T-helper 2 cell treated with Interferon-gamma antibody and Interleukin-4, amounts not matched to agents 5 μg/mL and 100 μg/mL, for 36 hours (primary cell): ENCODE data around the gene TMEM163.
"Not testable (repeated sequence)": the region's sequence is repeated elsewhere in the genome, so short reads cannot be mapped to it uniquely, and the experiment has no call there.

ENCODE experiments used
- DNase-seq: peaks from one replicate; pipeline ENCODE4 v3.0.0; 2021; ENCODE audit warnings: low spot score
- H3K27ac Mint-ChIP-seq: one replicate; pipeline ENCODE4 v1.8.0; 2021; ENCODE audit warnings: mild to moderate bottlenecking, mixed read lengths
- H3K27me3 Mint-ChIP-seq: one replicate; pipeline ENCODE4 v1.8.0; 2021; ENCODE audit warnings: low read depth, mixed read lengths
- H3K36me3 Mint-ChIP-seq: one replicate; pipeline ENCODE4 v1.8.0; 2021; ENCODE audit warnings: low read depth, mixed read lengths
- H3K4me1 Mint-ChIP-seq: one replicate; pipeline ENCODE4 v1.8.0; 2021; ENCODE audit warnings: low read depth, mixed read lengths
- H3K4me3 Mint-ChIP-seq: one replicate; pipeline ENCODE4 v1.8.0; 2022; ENCODE audit warnings: mild to moderate bottlenecking, moderate library complexity, mixed read lengths
- H3K9me3 Mint-ChIP-seq: one replicate; pipeline ENCODE4 v1.8.0; 2021; ENCODE audit warnings: mixed read lengths

TMEM163 gene

GRCh38 chr2:134738141-134738870, 19.5 kb upstream of the TMEM163 start:
- H3K4me3 Mint-ChIP-seq: no peak overlapping the region
- no peak overlapping the region for H3K27ac Mint-ChIP-seq
- no peak for DNase-seq
- H3K27me3 Mint-ChIP-seq: peaks cover 9% of the 10 kb centered on the region
- no peaks in the 10 kb centered on the region for H3K9me3 Mint-ChIP-seq
- H3K4me1 Mint-ChIP-seq: no peaks in the 10 kb centered on the region
- no peaks in the 10 kb centered on the region for H3K36me3 Mint-ChIP-seq

- Mint-ChIP-seq H3K36me3 (no peaks in the 10 kb centered on the region), H3K27me3 (peaks cover 14% of the 10 kb centered on the region)
These were observed 18.9 kb upstream of the TMEM163 start for GRCh38 chr2:134737671-134738070.

GRCh38 chr2:134736167-134736880, 17.5 kb upstream of the TMEM163 start:
- Mint-ChIP-seq H3K27me3 (peaks cover 14% of the 10 kb centered on the region), H3K27ac (no peak overlapping the region), H3K36me3 (no peaks in the 10 kb centered on the region), H3K4me1 (no peaks in the 10 kb centered on the region), H3K9me3 (no peaks in the 10 kb centered on the region), H3K4me3 (no peak overlapping the region)
- DNase-seq: no peak

More at GRCh38 chr2:134737671-134738070, 18.9 kb upstream of the TMEM163 start:
- no peak for DNase-seq
- H3K4me3 Mint-ChIP-seq: no peak overlapping the region
- no peaks in the 10 kb centered on the region for H3K4me1 Mint-ChIP-seq
- H3K27ac Mint-ChIP-seq: no peak overlapping the region
- H3K9me3 Mint-ChIP-seq: no peaks in the 10 kb centered on the region

- H3K27me3 Mint-ChIP-seq: peaks cover 18% of the 10 kb centered on the region
- H3K4me1 Mint-ChIP-seq: no peaks in the 10 kb centered on the region
- no peak for DNase-seq
- no peak overlapping the region for H3K4me3 Mint-ChIP-seq
- H3K27ac Mint-ChIP-seq: no peak overlapping the region
- H3K9me3 Mint-ChIP-seq: no peaks in the 10 kb centered on the region
- no peaks in the 10 kb centered on the region for H3K36me3 Mint-ChIP-seq
These were observed 9.4 kb upstream of the TMEM163 start for GRCh38 chr2:134728163-134728562.

GRCh38 chr2:134727385-134727784, 8.6 kb upstream of the TMEM163 start:
- Mint-ChIP-seq H3K9me3 (no peaks in the 10 kb centered on the region), H3K27ac (no peak overlapping the region), H3K4me1 (no peaks in the 10 kb centered on the region), H3K36me3 (no peaks in the 10 kb centered on the region), H3K27me3 (peaks cover 20% of the 10 kb centered on the region), H3K4me3 (no peak overlapping the region)
- DNase-seq: no peak

- H3K36me3 Mint-ChIP-seq: no peaks in the 10 kb centered on the region
- no peak for DNase-seq
- H3K27me3 Mint-ChIP-seq: peaks cover 27% of the 10 kb centered on the region
- H3K4me1 Mint-ChIP-seq: no peaks in the 10 kb centered on the region
- no peak overlapping the region for H3K27ac Mint-ChIP-seq
- no peak overlapping the region for H3K4me3 Mint-ChIP-seq
- no peaks in the 10 kb centered on the region for H3K9me3 Mint-ChIP-seq
These were observed 7.8 kb upstream of the TMEM163 start for GRCh38 chr2:134726645-134727044.

- H3K4me3 Mint-ChIP-seq: no peak overlapping the region
- no peak overlapping the region for H3K27ac Mint-ChIP-seq
- no peaks in the 10 kb centered on the region for H3K36me3 Mint-ChIP-seq
- no peaks in the 10 kb centered on the region for H3K9me3 Mint-ChIP-seq
- DNase-seq: no peak
- H3K4me1 Mint-ChIP-seq: no peaks in the 10 kb centered on the region
- H3K27me3 Mint-ChIP-seq: peaks cover 33% of the 10 kb centered on the region
These were observed 7.1 kb upstream of the TMEM163 start for GRCh38 chr2:134725876-134726275.

- Mint-ChIP-seq H3K27ac (no peak overlapping the region), H3K9me3 (no peaks in the 10 kb centered on the region), H3K4me3 (no peak overlapping the region), H3K36me3 (no peaks in the 10 kb centered on the region), H3K4me1 (no peaks in the 10 kb centered on the region), H3K27me3 (peaks cover 48% of the 10 kb centered on the region)
- no peak for DNase-seq
These were observed 5.5 kb upstream of the TMEM163 start for GRCh38 chr2:134724341-134724740.

- not testable (repeated sequence) for H3K4me3 Mint-ChIP-seq, H3K36me3 Mint-ChIP-seq, H3K9me3 Mint-ChIP-seq, H3K27ac Mint-ChIP-seq, DNase-seq, H3K4me1 Mint-ChIP-seq
- peaks cover 49% of the 10 kb centered on the region for H3K27me3 Mint-ChIP-seq
These were observed 4.9 kb upstream of the TMEM163 start for GRCh38 chr2:134723742-134724141.

- H3K27me3 Mint-ChIP-seq: peaks cover 51% of the 10 kb centered on the region
These were observed 3.9 kb upstream of the TMEM163 start for GRCh38 chr2:134722728-134723127.

GRCh38 chr2:134721596-134721995, 2.8 kb upstream of the TMEM163 start:
- H3K9me3 Mint-ChIP-seq: no peaks in the 10 kb centered on the region
- H3K36me3 Mint-ChIP-seq: no peaks in the 10 kb centered on the region
- no peak for DNase-seq
- H3K27me3 Mint-ChIP-seq: peaks cover 57% of the 10 kb centered on the region
- peaks cover 3% of the 10 kb centered on the region for H3K4me1 Mint-ChIP-seq
- no peak overlapping the region for H3K27ac Mint-ChIP-seq
- no peak overlapping the region for H3K4me3 Mint-ChIP-seq

More at GRCh38 chr2:134722728-134723127, 3.9 kb upstream of the TMEM163 start:
- Mint-ChIP-seq H3K4me1 (no peaks in the 10 kb centered on the region), H3K36me3 (no peaks in the 10 kb centered on the region), H3K9me3 (no peaks in the 10 kb centered on the region), H3K4me3 (no peak overlapping the region), H3K27ac (no peak overlapping the region)
- DNase-seq: no peak

- no peaks in the 10 kb centered on the region for H3K9me3 Mint-ChIP-seq
- DNase-seq: no peak
- H3K36me3 Mint-ChIP-seq: no peaks in the 10 kb centered on the region
- H3K4me3 Mint-ChIP-seq: peak overlapping the region; percentile 67
- peaks cover 80% of the 10 kb centered on the region for H3K27me3 Mint-ChIP-seq
- H3K27ac Mint-ChIP-seq: no peak overlapping the region
- peaks cover 15% of the 10 kb centered on the region for H3K4me1 Mint-ChIP-seq
These were observed 580 bp downstream of the TMEM163 start for GRCh38 chr2:134718023-134718816.

GRCh38 chr2:134717286-134718022, 1.3 kb downstream of the TMEM163 start:
- Mint-ChIP-seq H3K36me3 (no peaks in the 10 kb centered on the region), H3K4me1 (peaks cover 15% of the 10 kb centered on the region), H3K4me3 (peak overlapping the region; percentile 67), H3K27ac (no peak overlapping the region), H3K9me3 (no peaks in the 10 kb centered on the region), H3K27me3 (peaks cover 82% of the 10 kb centered on the region)
- DNase-seq: no peak
